Activated CD4-positive, CD25-positive, alpha-beta regulatory T cell treated with anti-CD3 and anti-CD28 coated beads, Interleukin-2, amount 50 U/mL, for 72 hours (primary cell): Measurements from ENCODE around the gene CACNA1A.
"Not testable (repeated sequence)": the region's sequence is repeated elsewhere in the genome, so short reads cannot be mapped to it uniquely, and the experiment has no call there.

Experiments
- DNase-seq: peaks from one replicate; pipeline ENCODE4 v3.0.0; 2021

CACNA1A gene

GRCh38 chr19:13506471-13506820 lies at the start of gene CACNA1A:
Gene CACNA1A (minus strand): TSS chr19:13506479. CDS start chr19:13506224, 255 bp downstream.
- DNase-seq: no peak

- no peak for DNase-seq
Measured at GRCh38 chr19:13554506-13555240, 48.4 kb upstream of the CACNA1A start.

- no peak for DNase-seq
Measured at GRCh38 chr19:13553880-13554400, 47.7 kb upstream of the CACNA1A start.

DNA sequence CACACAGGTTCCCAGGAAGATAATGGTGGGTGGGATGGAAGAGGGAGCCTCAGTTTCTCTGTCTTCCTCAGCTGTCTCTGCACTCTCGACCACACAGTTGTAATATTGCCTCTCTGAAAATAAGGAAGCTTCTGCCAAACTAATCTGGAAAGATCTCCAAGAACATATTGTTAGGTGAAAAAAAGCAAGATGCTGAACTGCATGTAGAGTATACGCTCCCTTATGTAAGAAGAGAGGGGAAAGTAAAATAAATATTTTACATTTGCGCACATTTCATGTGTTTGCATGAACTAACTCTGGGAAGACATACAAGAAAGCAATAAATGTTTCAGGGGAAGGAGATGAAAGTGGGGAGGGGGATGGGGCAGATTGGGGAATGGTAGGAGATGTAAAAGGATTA lies 41.9 kb upstream of the CACNA1A start:
- DNase-seq: no peak

- no peak for DNase-seq
Measured at GRCh38 chr19:13547102-13547501, 40.8 kb upstream of the CACNA1A start.

DNA sequence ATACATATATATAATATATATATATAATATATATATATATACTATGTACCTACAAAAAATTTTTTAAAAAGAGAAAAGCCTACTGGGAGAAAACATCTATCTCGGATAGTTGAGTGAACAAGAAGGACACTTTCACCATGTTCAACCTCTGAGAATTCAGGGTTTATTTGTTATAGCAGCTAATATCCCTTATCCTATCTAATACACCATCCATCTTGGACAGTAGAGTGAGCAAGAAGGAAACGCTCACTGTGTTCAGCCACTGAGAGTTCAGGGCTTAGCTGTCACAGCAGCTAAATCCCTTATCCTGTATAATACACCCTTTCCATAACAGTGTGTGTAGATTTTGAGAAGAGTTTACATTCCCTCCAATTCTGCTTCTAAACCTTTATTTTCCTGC lies 38.1 kb upstream of the CACNA1A start:
- DNase-seq: no peak

GRCh38 chr19:13541554-13541953 lies 35.3 kb upstream of the CACNA1A start:
- DNase-seq: no peak

GRCh38 chr19:13539332-13539731 lies 33.1 kb upstream of the CACNA1A start:
- no peak for DNase-seq

DNA sequence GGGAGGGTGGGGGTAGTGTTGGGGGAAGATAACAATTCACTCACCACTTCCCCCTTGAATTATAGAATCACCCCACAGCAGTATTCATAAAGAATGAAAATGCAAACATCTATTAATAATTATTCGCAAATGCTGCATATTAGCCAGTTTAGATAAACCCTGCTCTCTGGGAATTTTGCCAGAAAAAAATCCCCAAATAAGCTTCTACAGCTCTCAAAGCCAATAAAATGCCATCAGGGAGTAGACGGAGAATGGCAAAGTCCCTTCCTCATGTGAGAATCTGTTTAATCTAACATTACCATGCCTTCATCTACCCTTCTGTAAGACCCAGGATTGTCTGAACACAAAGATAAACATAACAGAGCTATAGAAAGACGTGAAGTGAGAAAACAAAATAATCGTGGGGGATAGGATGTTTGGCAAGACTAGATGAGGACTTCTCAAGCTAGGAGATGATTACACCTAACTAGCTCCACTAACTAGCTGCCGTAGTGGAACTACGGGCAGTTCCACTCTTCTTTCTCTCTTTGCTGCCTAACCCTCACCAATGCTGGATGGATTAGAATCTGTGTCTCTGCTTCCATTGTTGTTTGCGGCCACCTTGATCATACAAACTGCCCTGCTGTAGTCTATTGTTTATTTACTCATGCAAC lies 32.4 kb upstream of the CACNA1A start:
- no peak for DNase-seq

- DNase-seq: no peak
Measured at GRCh38 chr19:13537454-13537853, 31.2 kb upstream of the CACNA1A start.

DNA sequence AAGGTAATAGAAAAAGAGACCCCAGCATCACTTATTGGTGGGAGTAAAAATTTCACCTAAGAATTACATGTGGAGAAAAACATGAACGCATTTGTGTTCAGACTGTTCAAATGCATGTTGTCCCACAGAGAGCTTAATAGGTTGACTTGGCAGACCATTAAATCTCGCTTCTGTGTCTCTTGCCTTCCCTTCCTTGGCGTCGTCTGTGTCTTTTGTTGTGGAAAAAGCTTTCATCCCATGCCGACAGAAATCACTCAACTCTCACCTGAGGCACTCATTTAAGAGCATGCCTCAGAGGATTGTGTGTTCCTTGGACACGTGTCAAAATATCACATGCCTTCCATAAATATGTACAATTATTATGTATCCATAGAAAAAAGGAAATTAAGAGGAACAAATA lies 24.4 kb upstream of the CACNA1A start:
- DNase-seq: no peak

DNA sequence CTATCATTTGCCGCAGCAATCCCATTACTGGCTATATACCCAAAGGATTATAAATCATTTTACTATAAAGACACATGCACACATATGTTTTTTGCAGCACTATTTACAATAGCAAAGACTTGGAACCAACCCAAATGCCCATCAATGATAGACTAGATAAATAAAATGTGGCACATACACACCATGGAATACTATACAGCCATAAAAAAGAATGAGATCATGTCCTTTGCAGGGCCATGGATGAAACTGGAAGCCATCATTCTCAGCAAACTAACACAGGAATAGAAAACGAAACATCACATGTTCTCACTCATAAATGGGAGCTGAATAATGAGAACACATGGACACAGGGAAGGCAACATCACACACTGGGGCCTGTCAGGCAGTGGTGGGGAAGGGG lies 23.4 kb upstream of the CACNA1A start:
- DNase-seq: not testable (repeated sequence)

DNA sequence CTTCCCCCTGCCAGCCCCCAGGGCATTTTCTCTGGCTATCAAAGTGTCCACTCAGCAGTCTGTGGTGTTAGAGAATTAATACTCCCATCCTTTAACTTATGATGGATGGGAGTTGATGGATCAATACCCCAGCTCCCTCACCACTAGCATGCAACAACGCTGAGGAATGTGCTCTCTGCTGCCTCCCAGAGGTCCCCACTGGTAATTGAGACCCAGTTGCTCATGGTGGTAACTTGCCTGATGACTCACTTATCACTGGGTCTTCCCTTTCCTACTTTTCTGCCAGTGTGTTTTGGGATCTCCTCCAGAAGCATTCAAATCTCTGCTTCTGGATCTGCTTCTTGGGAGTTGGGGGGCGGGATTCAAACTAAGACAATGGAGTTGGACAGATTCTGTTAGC lies 20.3 kb upstream of the CACNA1A start:
- DNase-seq: peak; percentile 34

GRCh38 chr19:13521066-13521465 lies 14.8 kb upstream of the CACNA1A start:
- no peak for DNase-seq

DNA sequence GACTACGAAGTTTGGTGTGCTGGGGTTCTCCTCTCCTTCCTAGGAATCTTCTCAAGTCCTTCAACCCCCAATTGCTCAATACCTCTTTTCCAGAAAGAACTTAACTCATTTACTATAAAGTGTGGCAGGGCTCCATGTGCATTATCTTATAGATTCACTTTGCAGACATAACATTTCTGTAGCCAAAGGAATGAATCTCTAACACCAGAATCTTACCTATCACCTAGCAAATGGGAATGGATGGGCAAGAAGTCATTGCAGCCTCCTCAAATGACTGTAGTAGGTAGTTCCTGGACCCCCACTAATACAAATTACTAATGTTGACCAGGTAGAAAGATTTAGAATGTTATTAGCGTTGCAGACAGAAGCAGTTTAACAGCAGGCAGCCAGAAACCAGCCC lies 5.7 kb upstream of the CACNA1A start:
- DNase-seq: no peak

DNA sequence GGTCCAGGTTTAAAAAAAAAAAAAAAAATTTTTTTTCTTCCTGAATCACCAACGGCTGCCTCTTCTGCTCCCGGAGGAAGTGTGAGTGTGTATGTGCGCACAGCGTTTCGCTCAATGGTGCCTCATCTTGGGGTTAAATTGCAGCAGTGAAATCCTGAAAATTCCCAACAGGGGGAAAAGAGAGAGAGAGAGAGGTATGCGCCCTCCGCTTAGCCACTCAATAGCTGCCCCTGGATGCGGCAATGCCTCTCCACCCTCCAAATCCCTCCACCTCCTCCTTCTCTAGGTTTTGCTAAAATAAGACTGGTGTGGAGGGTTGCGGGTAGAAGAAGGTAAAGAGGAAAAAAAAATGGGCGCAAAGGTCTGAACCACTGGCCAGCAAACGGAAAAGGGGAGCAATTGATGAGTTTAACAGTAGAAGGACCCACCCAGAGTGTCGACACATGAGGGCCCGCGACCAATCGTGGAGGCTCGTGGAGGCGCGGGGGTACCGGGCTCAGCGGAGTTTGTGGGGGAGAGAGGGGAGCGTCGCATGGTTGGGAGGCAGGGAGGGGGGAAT lies 853 bp upstream of the CACNA1A start:
- DNase-seq: no peak

DNA sequence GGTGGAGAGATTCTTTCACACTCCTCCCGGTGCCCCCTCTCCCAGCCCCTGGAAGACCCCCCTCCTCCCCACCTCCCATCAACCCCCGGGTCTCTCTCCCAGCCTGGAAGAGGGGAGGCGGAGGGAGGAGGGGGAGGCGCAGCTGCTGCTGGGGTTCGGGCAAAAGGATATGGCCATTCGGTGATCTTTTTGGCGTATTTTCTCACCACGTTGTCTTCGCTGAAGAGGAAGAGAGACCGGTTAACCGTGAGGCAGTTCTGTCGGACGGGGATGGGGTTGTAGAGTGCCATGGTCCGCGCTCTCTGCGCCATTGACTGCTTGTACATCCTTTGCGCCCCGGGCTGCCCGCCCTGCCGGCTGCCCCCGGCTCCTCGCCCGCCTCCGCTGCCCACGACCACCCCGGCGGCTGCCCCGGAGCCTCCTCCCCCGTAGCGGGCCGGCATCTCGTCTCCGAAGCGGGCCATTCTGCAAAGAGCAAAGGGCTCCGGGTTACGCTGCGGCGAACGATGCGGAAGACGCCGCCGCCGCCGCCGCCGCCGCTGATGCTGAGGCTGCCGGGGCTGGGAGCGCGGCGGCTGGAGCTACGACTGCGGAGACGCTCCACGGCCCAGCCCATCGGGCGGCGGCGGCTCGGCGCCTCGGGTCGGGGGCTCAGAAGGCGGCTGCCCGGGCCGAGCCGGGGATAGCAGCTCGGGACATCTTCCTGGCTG lies 363 bp downstream of the CACNA1A start:
- DNase-seq: peak; percentile 34

- DNase-seq: no peak
Measured at GRCh38 chr19:13505164-13505695, 1.0 kb downstream of the CACNA1A start.

- no peak for DNase-seq
Measured at GRCh38 chr19:13503570-13504235, 2.6 kb downstream of the CACNA1A start.

DNA sequence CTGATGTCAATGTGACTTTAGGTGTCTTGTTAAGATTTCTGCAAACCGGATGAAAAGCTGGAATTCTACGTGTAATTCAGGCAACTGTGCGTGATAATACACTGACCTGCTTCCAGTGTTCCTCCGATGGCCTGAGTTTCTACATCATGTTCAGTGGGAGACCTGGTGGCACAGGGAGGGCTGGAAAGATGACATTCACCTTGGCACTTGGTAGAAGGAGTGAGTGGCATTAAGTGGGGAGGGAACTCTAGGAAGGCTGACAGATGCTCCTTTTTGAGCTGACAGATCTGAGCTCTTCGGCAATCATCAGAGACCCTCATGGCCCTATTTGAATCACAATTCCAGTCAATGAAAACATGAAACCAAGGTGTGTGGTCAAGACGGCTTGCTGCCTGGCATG lies 4.0 kb downstream of the CACNA1A start:
- DNase-seq: no peak

DNA sequence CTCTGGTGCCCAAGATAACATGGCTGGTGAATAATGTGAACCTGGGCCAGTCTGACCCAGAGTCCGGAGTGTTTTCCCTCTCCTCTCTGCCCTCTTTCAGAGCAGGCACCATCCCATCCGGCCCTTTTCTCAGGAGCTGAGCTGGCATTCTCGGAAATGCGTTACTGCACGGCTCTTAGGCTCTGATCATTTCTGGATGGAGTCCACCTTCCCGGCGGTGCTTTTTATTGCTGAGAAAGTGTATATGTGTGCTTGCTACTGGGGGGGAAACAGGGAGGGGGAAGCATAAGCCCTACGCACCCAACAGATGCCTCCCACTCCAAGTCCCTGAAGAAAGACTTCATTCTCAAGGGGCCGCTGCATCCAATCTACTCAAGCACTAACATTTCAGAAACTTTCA lies 6.6 kb downstream of the CACNA1A start:
- no peak for DNase-seq

DNA sequence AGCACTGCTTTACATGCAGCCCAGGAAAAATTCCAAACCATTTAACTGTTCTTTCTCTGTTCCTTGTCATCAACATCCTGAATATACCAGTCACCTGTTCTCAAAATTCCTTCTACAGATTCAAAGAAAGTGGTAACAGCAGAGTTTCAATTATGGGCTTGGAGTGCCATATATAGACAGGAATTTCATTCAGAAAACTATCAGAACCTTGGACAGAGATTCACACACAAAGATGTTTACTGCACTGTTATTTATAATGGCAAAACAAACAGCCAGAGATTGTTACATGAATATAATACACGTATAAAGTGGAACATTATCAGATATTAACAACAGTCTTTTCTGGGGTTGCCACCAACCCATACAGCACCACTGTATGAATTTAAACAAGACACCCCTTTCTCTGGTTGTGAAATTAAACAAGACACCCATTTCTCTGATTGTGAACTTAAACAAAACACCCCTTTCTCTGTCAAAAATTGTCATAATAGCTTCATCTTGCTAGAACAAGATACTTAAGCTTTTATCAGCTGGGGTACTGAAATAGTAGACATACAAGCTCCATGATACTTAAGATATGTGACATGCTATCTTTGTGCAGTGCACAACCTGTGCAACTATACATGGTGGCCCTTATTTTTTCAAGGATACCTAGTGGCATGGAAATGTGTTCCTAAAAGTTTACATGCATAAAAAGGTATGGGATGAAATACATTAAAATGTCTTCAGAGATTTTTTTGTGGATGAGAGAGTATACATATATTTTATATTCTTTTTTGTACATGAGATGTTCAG lies 12.6 kb downstream of the CACNA1A start:
- DNase-seq: no peak
